ENCODE measurements around the gene ADIG. TPM values are rescaled to one million over a fixed set of nuclear protein-coding genes. Genes with fewer than 3 reads are reported as not detected.

Gene ADIG
- total RNA-seq (ENCODE audit: low replicate concordance), result not detected in 2 replicates
- long read RNA-seq, result 0 reads

- H3K27ac Mint-ChIP-seq, result no peak within 1 kb of the TSS
- H3K27me3 Mint-ChIP-seq, result no peaks in the 10 kb centered on the region
- H3K36me3 Mint-ChIP-seq, result peaks cover 7% of the 10 kb centered on the region
- no peaks in the 10 kb centered on the region for H3K9me3 Mint-ChIP-seq
- no peak for TF ChIP-seq CTCF (conservative IDR thresholded peaks at IDR 0.05)
- H3K4me1 Mint-ChIP-seq (ENCODE audit: unreplicated experiment), result no peaks in the 10 kb centered on the region
- H3K4me3 Mint-ChIP-seq, result no peak within 1 kb of the TSS
- no peak for DNase-seq (ENCODE audit: extremely low spot score, unreplicated experiment)
Measured at GRCh38 chr20:38581013-38581412, at the start of gene ADIG. Gene ADIG, plus strand, starts transcription at chr20:38581197. Its CDS starts 54 bp downstream, at chr20:38581251.

GRCh38 chr20:38534756-38535155 is 46.2 kb upstream of the ADIG start:
- Mint-ChIP-seq H3K9me3 (no peaks in the 10 kb centered on the region), H3K27ac (no peak overlapping the region), H3K4me1 (ENCODE audit: unreplicated experiment) (no peaks in the 10 kb centered on the region), H3K36me3 (peaks cover 37% of the 10 kb centered on the region), H3K4me3 (no peak overlapping the region), H3K27me3 (no peaks in the 10 kb centered on the region)
- no peak for DNase-seq (ENCODE audit: extremely low spot score, unreplicated experiment)
- no peak for TF ChIP-seq CTCF (conservative IDR thresholded peaks at IDR 0.05)

GRCh38 chr20:38536310-38536709 is 44.7 kb upstream of the ADIG start:
- no peaks in the 10 kb centered on the region for H3K9me3 Mint-ChIP-seq
- peaks cover 42% of the 10 kb centered on the region for H3K36me3 Mint-ChIP-seq
- DNase-seq (ENCODE audit: extremely low spot score, unreplicated experiment), result no peak
- no peak for TF ChIP-seq CTCF (conservative IDR thresholded peaks at IDR 0.05)
- no peak overlapping the region for H3K4me3 Mint-ChIP-seq
- H3K27ac Mint-ChIP-seq, result peak overlapping the region; percentile 17
- H3K4me1 Mint-ChIP-seq (ENCODE audit: unreplicated experiment), result no peaks in the 10 kb centered on the region
- no peaks in the 10 kb centered on the region for H3K27me3 Mint-ChIP-seq

GRCh38 chr20:38537176-38537575 is 43.8 kb upstream of the ADIG start:
- no peaks in the 10 kb centered on the region for H3K27me3 Mint-ChIP-seq

GRCh38 chr20:38538789-38539188 is 42.2 kb upstream of the ADIG start:
- no peaks in the 10 kb centered on the region for H3K27me3 Mint-ChIP-seq
- no peak for TF ChIP-seq CTCF (conservative IDR thresholded peaks at IDR 0.05)
- no peaks in the 10 kb centered on the region for H3K4me1 Mint-ChIP-seq (ENCODE audit: unreplicated experiment)
- H3K36me3 Mint-ChIP-seq, result peaks cover 49% of the 10 kb centered on the region
- H3K9me3 Mint-ChIP-seq, result no peaks in the 10 kb centered on the region
- no peak overlapping the region for H3K27ac Mint-ChIP-seq
- no peak overlapping the region for H3K4me3 Mint-ChIP-seq
- no peak for DNase-seq (ENCODE audit: extremely low spot score, unreplicated experiment)

More at GRCh38 chr20:38537176-38537575, 43.8 kb upstream of the ADIG start:
- Mint-ChIP-seq H3K4me3 (no peak overlapping the region), H3K27ac (no peak overlapping the region), H3K36me3 (peaks cover 48% of the 10 kb centered on the region), H3K9me3 (no peaks in the 10 kb centered on the region), H3K4me1 (ENCODE audit: unreplicated experiment) (no peaks in the 10 kb centered on the region)
- TF ChIP-seq CTCF (conservative IDR thresholded peaks at IDR 0.05), result no peak
- no peak for DNase-seq (ENCODE audit: extremely low spot score, unreplicated experiment)

All from type B pancreatic cell (in vitro differentiated cells).